CD4-positive, alpha-beta T cell treated with Interleukin-15 for 4 hours (primary cell): Measurements from ENCODE around the gene DZIP1.

Experiments
- DNase-seq: peaks from one replicate; pipeline ENCODE4 v3.0.0-alpha.2; 2020; ENCODE audit warnings: low spot score

The DZIP1 gene

GRCh38 chr13:95642999-95643398, 1.5 kb downstream of the DZIP1 start:
- no peak for DNase-seq

GRCh38 chr13:95642028-95642621, 2.4 kb downstream of the DZIP1 start:
- DNase-seq = no peak

- DNase-seq = no peak
Measured at GRCh38 chr13:95641291-95642027, 3.0 kb downstream of the DZIP1 start.

- DNase-seq = no peak
Measured at GRCh38 chr13:95636853-95637252, 7.7 kb downstream of the DZIP1 start.

DNA sequence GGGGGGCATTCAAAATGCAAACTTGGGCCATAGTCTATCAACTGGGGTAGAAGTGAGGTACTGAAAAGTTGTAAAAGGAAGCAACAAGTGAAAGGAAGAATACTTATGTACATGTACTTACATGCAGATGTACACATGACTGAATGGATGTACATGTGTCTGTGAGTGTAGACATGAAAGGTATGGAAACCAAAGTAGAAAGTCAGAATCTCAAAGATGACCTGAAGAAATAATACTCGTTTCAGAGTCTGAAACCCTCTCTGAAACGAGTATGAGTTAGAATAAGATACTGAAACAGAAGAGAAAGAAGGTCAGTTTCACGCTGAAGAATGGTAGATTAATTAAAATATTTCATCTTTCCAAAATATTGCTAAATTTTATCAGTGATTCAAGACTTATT, 13.9 kb downstream of the DZIP1 start:
- DNase-seq = no peak

DNA sequence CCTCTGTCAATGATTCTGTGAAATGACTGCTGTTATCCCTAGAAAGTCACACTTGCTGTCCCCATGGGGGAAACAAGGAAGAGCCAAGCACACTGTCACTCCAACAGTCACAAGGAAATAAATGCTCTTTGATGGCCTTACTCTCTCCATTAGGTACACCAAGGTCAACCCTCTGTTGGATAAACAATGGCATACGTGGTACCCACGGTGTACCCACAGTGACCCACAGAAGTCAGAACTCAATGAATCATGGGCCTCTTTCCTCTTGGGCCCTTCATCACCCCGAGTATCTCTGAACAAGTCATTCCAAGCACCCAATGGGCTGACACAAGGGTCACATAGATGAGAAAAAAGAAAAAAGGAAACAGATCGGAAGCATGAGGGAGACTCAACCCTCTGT, 15.4 kb downstream of the DZIP1 start:
- DNase-seq = no peak

- DNase-seq = no peak
Measured at GRCh38 chr13:95628488-95628887, 16.0 kb downstream of the DZIP1 start.

GRCh38 chr13:95627590-95627989, 16.9 kb downstream of the DZIP1 start:
- DNase-seq = no peak

GRCh38 chr13:95626768-95627167, 17.7 kb downstream of the DZIP1 start:
- no peak for DNase-seq

DNA sequence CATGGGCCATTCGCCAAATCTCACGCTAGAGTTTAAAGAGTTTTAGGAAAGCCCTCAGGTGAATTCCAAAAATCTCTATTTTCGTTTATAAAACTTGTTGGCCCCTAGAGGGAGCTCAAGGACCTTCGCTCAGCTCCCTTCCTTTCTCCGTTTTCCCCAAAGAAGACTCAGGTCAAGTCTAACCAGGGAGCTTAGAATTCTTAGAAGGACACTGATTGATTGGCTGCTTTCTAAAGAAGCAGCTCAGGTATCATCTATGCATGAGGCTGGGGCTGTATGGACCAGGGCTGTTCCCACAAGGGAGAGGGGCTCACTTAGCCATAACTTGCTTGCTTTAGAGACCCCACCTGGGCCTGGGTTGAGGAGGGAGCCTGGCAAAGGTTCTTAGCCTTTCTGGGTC, 20.5 kb downstream of the DZIP1 start:
- DNase-seq = peak; percentile 34

GRCh38 chr13:95623141-95623540, 21.4 kb downstream of the DZIP1 start:
- no peak for DNase-seq

GRCh38 chr13:95620825-95621498, 23.5 kb downstream of the DZIP1 start:
- no peak for DNase-seq

DNA sequence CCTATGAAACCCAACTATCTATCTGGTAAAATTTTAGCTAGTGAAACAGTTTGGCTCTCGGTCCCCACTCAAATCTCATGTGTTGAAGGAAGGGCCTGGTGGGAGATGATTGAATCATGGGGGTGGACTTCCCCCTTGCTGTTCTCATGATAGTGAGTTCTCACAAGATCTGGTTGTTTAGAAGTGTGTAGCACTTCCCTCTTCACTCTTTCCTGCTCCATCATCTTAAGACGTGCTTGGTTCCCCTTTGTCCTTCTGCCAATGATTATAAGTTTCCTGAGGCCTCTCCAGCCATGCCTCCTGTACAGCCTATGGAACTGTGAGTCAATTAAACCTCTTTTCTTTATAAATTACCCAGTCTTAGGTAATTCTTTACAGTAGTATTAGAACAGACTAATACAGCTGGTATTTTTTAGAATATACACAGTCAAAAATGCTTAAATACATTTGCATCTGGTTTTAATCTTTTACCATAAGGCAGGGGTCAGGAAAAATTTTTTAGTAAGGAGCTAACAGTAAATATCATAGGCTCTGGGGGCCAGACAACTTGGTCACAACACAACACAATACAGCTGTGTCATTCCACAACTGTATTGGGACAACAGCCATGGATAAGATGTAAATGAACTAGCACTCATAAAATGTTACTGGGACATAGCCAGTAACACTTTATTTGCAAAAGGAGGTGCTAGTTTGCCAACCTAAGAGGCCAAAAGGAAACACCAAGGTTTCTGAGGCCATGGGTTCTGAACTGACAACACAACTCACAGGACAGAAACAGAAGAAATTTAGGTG, 24.3 kb downstream of the DZIP1 start:
- no peak for DNase-seq

DNA sequence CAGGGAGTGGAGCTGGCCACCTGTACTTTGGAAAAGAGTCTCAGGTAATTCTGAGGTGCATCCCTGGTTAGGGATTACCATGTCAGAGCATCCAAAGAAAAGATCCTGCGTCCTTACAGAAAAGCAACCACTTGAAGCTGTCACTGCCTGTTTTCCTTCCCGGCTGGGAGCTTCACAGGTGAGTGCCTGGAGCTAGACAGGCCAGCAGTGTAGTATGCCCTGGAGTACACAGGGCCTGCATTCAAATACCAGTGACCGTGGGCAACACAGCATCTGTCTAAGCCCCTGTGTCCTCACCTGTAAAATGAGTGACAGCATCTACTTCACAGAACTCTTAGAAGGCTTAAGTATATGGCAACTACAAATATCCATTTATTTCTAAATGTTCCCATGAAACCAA, 29.0 kb downstream of the DZIP1 start:
- no peak for DNase-seq

DNA sequence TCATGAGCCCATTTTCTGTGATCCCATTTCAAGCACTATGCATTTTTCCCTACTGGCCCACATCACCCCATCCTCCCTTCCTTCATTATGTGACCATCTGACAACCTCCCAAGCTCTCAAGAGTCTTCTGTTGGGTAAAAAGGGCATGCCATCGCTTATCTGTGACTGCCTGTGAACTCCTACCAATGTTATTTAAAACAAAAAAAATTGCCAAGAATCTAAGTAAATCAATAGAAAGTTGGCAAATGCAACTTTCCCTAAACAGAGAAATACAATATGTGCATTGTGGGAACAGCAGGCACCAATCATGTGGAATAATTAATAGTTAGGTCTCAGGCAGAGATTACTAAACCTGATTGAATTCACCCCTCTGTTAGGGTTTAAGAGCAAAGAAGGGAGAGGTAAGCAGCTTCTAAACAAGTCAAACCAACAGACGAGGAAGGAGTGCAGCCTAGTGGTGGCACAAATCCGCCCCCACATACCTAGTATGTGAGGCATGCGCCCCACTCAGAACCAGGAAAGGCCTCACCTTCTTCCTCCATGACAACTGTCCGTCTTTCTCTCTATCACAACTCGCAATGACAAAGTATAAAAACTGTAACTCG, 29.8 kb downstream of the DZIP1 start:
- DNase-seq = no peak

- no peak for DNase-seq
Measured at GRCh38 chr13:95608640-95609323, 35.7 kb downstream of the DZIP1 start.

GRCh38 chr13:95607366-95607765, 37.1 kb downstream of the DZIP1 start:
- no peak for DNase-seq

GRCh38 chr13:95605448-95606125, 38.9 kb downstream of the DZIP1 start:
- no peak for DNase-seq

DNA sequence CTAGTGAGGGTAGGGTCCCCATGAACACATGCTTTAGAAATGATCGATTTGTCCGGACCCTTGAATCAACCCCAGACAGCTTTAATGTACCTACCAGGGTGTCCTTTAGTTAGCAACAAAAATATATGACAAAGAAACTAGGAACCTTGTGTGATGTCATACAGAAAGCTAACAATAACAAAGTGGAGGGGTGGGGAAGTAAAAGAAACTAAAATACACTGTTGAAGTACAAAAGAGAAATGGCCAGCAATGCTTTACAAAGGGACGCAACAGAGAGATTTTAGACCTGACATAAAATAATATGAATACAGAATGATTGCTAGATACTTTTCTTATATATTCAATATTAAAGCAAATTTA, 40.0 kb downstream of the DZIP1 start:
- no peak for DNase-seq

DNA sequence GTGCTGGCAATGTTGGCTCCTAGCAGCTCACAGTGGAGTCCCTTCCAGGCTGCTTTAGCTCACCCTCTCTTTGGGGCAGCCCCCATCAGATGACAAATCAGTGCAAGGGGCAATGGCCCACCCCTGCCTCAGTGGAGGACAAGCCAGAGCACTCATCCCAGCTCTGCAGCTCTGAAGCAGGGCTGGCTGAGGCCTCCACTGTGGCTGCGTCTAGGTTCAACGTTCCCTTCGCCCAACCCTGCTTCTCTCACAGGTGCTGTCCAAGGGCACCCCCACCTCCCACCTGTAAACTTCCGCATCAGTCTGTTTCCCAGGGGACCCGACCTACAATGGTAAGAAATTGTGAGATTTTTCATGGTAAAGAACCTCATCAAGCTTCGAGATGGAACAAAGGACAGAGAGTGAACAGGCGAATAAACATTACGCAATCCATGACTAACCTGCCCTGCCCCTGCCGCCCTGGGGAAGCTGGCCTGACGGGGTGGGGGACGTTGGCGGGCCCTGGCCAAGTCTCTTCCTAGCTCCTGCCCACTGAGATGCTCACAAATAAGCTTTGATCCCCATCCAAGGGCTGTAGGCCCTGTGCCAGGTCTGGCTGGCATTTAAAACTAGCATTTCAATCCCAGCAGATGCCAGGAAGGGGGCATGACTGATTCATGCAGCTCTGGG, 40.5 kb downstream of the DZIP1 start:
- DNase-seq = no peak

GRCh38 chr13:95601906-95602305, 42.6 kb downstream of the DZIP1 start:
- DNase-seq = no peak
